HG03159 (cell line): ENCODE results near the gene SPINK6.

Experiments
- ATAC-seq: cut with Tn5 transposase; IDR thresholded peaks from one replicate; pipeline ENCODE4 v1.9.1; 2021; ENCODE audit warnings: mild to moderate bottlenecking, moderate library complexity; ENCODE audit not compliant: unreplicated experiment

SPINK6 gene

DNA sequence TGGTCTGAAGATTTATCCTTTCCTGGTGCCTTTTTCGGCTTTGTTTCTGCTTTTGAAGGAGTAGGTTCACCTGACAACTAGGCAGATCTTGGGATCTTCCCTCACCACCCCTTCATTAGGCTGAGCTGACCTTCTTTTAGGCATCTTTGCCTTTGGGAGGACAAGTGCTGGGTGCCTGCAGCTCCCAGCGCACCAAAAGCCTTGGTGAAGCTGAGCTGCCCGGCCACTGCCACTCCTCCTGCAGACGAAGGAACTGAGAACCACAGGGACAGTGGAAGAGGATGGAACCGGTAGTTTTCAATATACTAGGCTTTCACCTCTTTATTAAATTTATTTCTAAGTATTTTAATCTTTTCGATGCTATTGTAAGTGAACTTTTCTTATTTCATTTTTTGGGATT, 18.7 kb downstream of the SPINK6 start:
- ATAC-seq: no peak

DNA sequence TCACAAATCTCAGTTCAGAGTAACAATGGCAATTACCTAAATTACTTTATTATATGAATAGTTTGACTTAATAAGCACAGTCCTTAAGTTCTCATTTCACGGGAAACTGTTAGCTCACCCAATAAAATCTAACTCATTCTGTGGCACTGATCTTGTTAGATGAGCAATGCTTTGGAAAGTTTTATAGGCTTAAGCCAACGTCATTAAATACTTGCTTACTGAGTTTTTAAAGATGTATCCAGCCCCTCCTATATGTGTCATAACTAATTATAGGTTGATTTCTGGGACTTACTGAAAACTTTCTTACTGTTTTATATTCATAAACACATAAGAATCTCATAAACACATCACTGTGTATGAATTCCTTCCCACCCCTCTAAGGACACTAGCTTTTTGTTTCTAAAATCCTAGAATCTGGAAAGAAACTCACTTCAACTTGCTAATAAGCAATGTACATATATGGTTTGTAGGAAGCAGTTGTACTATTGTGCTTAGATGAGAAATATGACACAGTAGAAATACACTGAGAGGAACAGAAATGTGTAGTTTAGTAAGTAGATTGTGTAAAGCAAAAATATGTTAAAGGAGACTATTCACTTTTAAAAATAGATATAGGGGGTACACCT, 21.4 kb downstream of the SPINK6 start:
- ATAC-seq: no peak

DNA sequence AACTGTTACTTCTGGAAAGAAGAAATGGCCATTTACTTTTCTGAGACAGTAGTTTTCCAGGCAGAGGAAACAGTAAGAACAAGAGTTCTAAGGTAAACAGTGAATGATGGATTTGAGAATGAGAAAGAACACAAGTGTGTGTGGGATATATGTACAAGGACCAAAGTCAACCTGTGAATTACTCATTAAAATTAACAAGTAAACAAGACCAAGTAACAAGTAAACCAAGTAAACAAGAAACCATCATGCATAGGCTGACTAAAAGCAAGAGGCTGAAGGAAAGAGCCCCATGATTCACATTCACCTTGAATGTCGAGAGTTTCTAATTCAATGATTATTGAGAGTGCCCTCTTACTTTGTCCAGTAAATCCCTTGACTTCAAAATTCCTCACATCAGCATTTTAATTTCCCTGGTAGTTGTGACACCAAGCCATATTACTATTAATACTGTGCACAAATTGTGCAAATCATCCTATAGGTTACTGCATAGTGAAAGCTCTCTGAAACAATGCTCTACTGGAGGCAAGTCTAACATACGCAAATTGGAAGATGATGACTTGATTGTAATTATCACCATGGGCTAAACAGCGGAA, 25.6 kb downstream of the SPINK6 start:
- ATAC-seq: no peak

DNA sequence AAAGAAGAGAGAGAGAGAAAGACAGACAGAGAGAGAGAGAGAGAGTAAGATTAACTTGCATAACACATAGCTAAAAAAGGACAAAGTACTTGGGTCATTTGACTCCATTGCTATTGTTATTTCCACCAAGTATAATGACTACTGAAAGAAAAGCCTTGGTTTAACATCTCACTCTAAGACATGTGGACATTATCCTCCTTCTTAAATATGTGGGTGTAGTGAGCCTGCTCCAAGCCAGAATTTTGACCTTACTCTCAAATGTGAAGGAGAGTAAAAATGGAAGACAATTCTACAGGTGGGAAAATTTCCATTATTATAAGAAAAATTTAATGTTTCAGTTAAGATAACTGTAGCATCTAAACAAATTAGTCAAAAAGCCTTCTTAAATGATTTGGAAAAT, 27.0 kb downstream of the SPINK6 start:
- ATAC-seq: no peak

DNA sequence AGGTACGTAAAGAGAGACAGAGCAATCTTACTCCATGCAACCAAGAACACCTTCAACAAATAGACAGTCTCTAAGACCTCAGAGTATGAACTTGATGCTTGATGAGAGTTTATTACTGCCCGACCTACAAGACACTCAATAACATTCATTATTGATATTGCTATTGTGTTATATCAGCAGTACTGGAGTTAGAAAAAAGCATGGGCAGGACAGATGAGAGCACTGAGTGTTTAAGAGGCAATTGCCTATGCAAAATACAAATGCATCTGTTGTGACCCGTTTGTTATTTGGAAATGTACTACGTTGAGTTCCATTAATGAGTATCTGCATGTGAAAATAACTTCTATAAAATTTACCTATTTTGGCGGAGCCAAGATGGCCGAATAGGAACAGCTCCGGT, 27.4 kb downstream of the SPINK6 start:
- ATAC-seq: no peak

DNA sequence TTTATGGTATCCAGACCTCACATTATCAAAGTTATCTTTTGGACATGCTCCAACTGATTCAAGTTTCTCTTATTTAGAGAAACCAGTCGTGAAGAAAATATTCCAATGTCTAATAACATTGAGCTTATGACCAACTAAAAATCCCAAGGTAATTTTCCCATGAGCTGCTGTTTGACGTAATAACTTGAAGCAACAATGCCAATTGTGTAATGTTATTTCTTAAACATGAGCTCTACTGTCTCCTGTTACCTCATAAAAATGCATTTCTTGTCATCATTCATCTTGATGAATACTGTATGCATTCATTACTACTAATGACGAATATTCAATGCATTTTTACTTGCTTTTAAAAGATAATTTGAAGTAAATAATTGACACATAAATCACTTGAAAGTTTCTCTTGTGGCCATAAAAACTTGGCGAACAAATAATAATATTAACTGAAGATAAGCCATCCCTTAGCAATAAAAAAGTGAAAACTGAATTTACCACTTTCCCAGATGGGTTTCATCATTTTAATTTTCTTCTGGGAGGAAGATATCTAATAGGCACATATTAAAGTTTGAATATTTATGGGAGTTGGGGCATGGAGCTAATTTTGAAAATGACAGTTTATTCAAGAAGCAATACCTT, 35.1 kb downstream of the SPINK6 start:
- no peak for ATAC-seq

DNA sequence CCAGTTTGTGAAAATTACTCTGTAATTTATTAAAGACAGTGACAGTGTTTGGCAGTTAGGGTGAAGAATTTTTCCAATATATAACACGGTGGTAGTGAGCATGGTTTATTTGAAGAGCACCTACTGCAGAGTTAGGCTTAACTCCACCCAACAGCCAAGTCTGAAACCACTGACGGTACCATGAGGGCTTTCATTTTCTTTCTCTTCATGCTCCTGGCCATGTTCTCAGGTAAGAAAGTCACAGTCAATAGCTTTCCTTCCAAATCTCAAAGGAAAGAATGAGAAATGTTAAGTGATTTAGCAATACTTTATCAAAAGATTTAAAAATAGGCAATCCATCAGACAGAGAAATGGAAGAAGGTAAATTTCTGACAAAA, 35.6 kb downstream of the SPINK6 start, which contains the start of gene MARCOL:
TSS of gene MARCOL (plus strand) at position 108 of the 377 bp plus-strand sequence. CDS start at position 181, 73 bp downstream.
- ATAC-seq: no peak

DNA sequence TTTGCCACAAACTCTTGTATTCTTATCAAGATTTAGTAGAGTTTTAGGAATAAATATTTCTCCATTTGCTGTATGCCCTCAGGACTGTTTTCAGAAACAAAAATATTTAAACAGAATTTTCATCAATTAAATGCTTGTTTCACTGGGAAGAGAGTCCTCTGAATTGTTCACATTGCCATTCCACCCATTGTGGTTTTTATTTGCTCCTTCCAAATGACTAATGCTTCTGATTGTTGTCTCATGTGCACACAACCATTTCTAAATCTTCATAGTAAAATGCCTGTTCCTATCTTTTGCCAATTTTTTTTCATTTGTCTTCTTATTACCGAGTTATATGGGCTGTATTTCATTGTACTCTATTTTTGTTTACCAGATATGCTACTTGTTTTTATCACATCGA, 46.1 kb downstream of the SPINK6 start:
- no peak for ATAC-seq

DNA sequence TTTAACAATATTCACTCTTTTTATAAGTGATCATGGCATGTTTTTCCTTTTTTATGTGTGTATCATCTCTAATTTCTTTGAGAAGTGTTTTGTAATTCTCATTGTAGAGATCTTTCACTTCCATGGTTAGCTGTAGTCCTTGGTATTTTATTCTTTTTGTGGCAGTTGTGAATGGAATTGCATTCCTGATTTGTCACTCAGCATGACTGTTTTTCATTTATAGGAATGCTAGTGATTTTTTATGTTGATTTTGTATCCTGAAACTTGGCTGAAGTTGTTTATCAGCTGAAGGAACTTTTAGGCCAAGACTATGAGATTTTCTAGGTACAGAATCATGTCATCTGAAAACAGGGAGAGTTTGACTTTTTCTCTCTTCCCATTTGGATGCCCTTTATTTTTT, 52.6 kb downstream of the SPINK6 start:
- ATAC-seq: no peak

DNA sequence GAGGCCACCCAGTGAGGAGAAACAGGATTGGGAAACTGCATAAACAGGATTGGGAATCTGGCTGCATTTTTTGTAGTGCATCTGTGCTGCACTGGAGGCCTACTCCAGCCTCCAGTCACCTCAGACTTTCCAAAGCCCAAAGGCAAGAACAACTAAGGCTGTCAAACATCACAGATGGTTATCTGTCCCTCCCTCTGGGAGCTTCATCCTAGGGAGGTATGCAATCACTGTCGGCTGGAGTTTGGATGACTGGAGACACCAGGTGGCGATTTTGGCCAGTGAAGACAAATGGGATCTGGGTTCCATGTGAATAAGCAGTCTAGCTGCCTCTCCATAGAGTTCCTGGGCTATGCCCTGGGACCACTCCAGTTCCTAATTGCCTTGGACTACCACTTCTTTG, 56.4 kb downstream of the SPINK6 start:
- ATAC-seq: no peak

DNA sequence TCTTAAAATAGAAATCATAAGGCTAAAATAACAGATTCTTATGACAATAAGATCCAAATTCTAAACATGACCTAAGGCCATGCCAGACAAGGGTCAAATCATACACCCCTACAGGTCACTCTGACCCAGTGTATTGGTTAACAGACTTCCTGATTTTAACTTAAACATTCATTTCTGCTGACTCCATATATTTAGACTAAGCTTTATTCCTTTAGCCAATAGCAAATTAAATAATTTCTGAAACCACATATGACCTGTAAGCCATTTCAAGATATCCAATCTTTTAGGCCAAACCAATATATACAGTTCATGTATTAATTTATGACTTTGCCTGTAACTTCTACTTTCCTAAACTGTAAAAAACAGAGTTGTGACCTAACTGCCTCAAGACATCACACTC, 58.4 kb downstream of the SPINK6 start:
- ATAC-seq: no peak
